ENCODE data around the gene NAT8. TPM values are rescaled to one million over a fixed set of nuclear protein-coding genes. Genes with fewer than 3 reads are reported as not detected.
"Not testable (repeated sequence)": the region's sequence is repeated elsewhere in the genome, so short reads cannot be mapped to it uniquely, and the experiment has no call there.

Gene NAT8
- polyA plus RNA-seq, 4 donors = 0.10 to 1.2 TPM; not detected in 2

- H3K36me3 ChIP-seq (ENCODE audit: control insufficient read depth in 3 of 3, insufficient read depth in 2 of 3, low read depth in 1 of 3, low read length in 3 of 3); H3K9me3 ChIP-seq (ENCODE audit: control insufficient read depth in 2 of 2, insufficient read depth in 1 of 2, low read depth in 1 of 2, low read length in 1 of 2); H3K27me3 ChIP-seq (ENCODE audit: control insufficient read depth in 3 of 3, insufficient read depth in 3 of 3, low read length in 3 of 3); H3K4me3 ChIP-seq (ENCODE audit: low read depth in 1 of 3, low read length in 3 of 3); FAIRE-seq; DNase-seq; H3K27ac ChIP-seq (ENCODE audit: low read depth in 1 of 3, low read length in 2 of 3); H3K4me1 ChIP-seq (ENCODE audit: control insufficient read depth in 3 of 3, insufficient read depth in 2 of 3, low read depth in 1 of 3, low read length in 2 of 3): not testable (repeated sequence)
- 45 to 59% (median 52%) methylated on average over 4 to 5 of the region's 5 CpGs for WGBS, 3 donors
These were observed 16.0 kb downstream of the NAT8 start for GRCh38 chr2:73626237-73626636.

GRCh38 chr2:73624625-73625024, 17.6 kb downstream of the NAT8 start:
- not testable (repeated sequence) for H3K4me3 ChIP-seq (ENCODE audit: low read depth in 1 of 3, low read length in 3 of 3); H3K4me1 ChIP-seq (ENCODE audit: control insufficient read depth in 3 of 3, insufficient read depth in 2 of 3, low read depth in 1 of 3, low read length in 2 of 3); DNase-seq; H3K9me3 ChIP-seq (ENCODE audit: control insufficient read depth in 2 of 2, insufficient read depth in 1 of 2, low read depth in 1 of 2, low read length in 1 of 2); H3K27ac ChIP-seq (ENCODE audit: low read depth in 1 of 3, low read length in 2 of 3); H3K27me3 ChIP-seq (ENCODE audit: control insufficient read depth in 3 of 3, insufficient read depth in 3 of 3, low read length in 3 of 3); FAIRE-seq; H3K36me3 ChIP-seq (ENCODE audit: control insufficient read depth in 3 of 3, insufficient read depth in 2 of 3, low read depth in 1 of 3, low read length in 3 of 3)
- WGBS, 3 donors = 72 to 84% (median 76%) methylated on average over 5 to 8 of the region's 9 CpGs

GRCh38 chr2:73624036-73624435, 18.2 kb downstream of the NAT8 start:
- H3K27ac ChIP-seq (ENCODE audit: low read depth in 1 of 3, low read length in 2 of 3); FAIRE-seq; DNase-seq; H3K27me3 ChIP-seq (ENCODE audit: control insufficient read depth in 3 of 3, insufficient read depth in 3 of 3, low read length in 3 of 3); H3K4me3 ChIP-seq (ENCODE audit: low read depth in 1 of 3, low read length in 3 of 3); H3K9me3 ChIP-seq (ENCODE audit: control insufficient read depth in 2 of 2, insufficient read depth in 1 of 2, low read depth in 1 of 2, low read length in 1 of 2); H3K4me1 ChIP-seq (ENCODE audit: control insufficient read depth in 3 of 3, insufficient read depth in 2 of 3, low read depth in 1 of 3, low read length in 2 of 3); H3K36me3 ChIP-seq (ENCODE audit: control insufficient read depth in 3 of 3, insufficient read depth in 2 of 3, low read depth in 1 of 3, low read length in 3 of 3): not testable (repeated sequence)

- H3K27ac ChIP-seq (ENCODE audit: low read depth in 1 of 3, low read length in 2 of 3); FAIRE-seq; H3K9me3 ChIP-seq (ENCODE audit: control insufficient read depth in 2 of 2, insufficient read depth in 1 of 2, low read depth in 1 of 2, low read length in 1 of 2); H3K36me3 ChIP-seq (ENCODE audit: control insufficient read depth in 3 of 3, insufficient read depth in 2 of 3, low read depth in 1 of 3, low read length in 3 of 3); H3K4me1 ChIP-seq (ENCODE audit: control insufficient read depth in 3 of 3, insufficient read depth in 2 of 3, low read depth in 1 of 3, low read length in 2 of 3); H3K4me3 ChIP-seq (ENCODE audit: low read depth in 1 of 3, low read length in 3 of 3); H3K27me3 ChIP-seq (ENCODE audit: control insufficient read depth in 3 of 3, insufficient read depth in 3 of 3, low read length in 3 of 3); DNase-seq: not testable (repeated sequence)
- WGBS, 3 donors = 70 to 78% (median 76%) methylated on average over 3 of the region's 3 CpGs
These were observed 22.3 kb downstream of the NAT8 start for GRCh38 chr2:73619925-73620324.

- no peak for FAIRE-seq
- no peaks in the 10 kb centered on the region for H3K27me3 ChIP-seq (ENCODE audit: control insufficient read depth in 3 of 3, insufficient read depth in 3 of 3, low read length in 3 of 3)
These were observed 27.2 kb downstream of the NAT8 start for GRCh38 chr2:73614997-73615396.

GRCh38 chr2:73614105-73614504, 28.1 kb downstream of the NAT8 start:
- no peak for DNase-seq
- Histone ChIP-seq H3K4me1 (ENCODE audit: control insufficient read depth in 3 of 3, insufficient read depth in 2 of 3, low read depth in 1 of 3, low read length in 2 of 3) (no peaks in the 10 kb centered on the region), H3K27ac (ENCODE audit: low read depth in 1 of 3, low read length in 2 of 3) (no peak overlapping the region), H3K36me3 (ENCODE audit: control insufficient read depth in 3 of 3, insufficient read depth in 2 of 3, low read depth in 1 of 3, low read length in 3 of 3) (peaks cover 0 to 14% (median 0%) of the 10 kb centered on the region in 3 donors), H3K4me3 (ENCODE audit: low read depth in 1 of 3, low read length in 3 of 3) (no peak overlapping the region), H3K9me3 (ENCODE audit: control insufficient read depth in 2 of 2, insufficient read depth in 1 of 2, low read depth in 1 of 2, low read length in 1 of 2) (no peaks in the 10 kb centered on the region), H3K27me3 (ENCODE audit: control insufficient read depth in 3 of 3, insufficient read depth in 3 of 3, low read length in 3 of 3) (no peaks in the 10 kb centered on the region)
- FAIRE-seq = no peak
- 86 to 95% (median 88%) methylated on average over 3 of the region's 3 CpGs for WGBS, 3 donors

More at GRCh38 chr2:73614997-73615396, 27.2 kb downstream of the NAT8 start:
- Histone ChIP-seq H3K27ac (ENCODE audit: low read depth in 1 of 3, low read length in 2 of 3) (no peak overlapping the region), H3K9me3 (ENCODE audit: control insufficient read depth in 2 of 2, insufficient read depth in 1 of 2, low read depth in 1 of 2, low read length in 1 of 2) (no peaks in the 10 kb centered on the region), H3K4me3 (ENCODE audit: low read depth in 1 of 3, low read length in 3 of 3) (no peak overlapping the region), H3K4me1 (ENCODE audit: control insufficient read depth in 3 of 3, insufficient read depth in 2 of 3, low read depth in 1 of 3, low read length in 2 of 3) (no peaks in the 10 kb centered on the region), H3K36me3 (ENCODE audit: control insufficient read depth in 3 of 3, insufficient read depth in 2 of 3, low read depth in 1 of 3, low read length in 3 of 3) (peaks cover 0 to 11% (median 0%) of the 10 kb centered on the region in 3 donors)
- DNase-seq = peak in 1 of 2 donors; percentile 3

GRCh38 chr2:73611867-73612266, 30.4 kb downstream of the NAT8 start:
- 95 to 97% (median 96%) methylated on average over 1 of the region's 1 CpG for WGBS, 3 donors
- H3K27ac ChIP-seq (ENCODE audit: low read depth in 1 of 3, low read length in 2 of 3) = no peak overlapping the region
- no peak overlapping the region for H3K4me3 ChIP-seq (ENCODE audit: low read depth in 1 of 3, low read length in 3 of 3)
- H3K9me3 ChIP-seq (ENCODE audit: control insufficient read depth in 2 of 2, insufficient read depth in 1 of 2, low read depth in 1 of 2, low read length in 1 of 2) = no peaks in the 10 kb centered on the region
- no peaks in the 10 kb centered on the region for H3K4me1 ChIP-seq (ENCODE audit: control insufficient read depth in 3 of 3, insufficient read depth in 2 of 3, low read depth in 1 of 3, low read length in 2 of 3)
- H3K27me3 ChIP-seq (ENCODE audit: control insufficient read depth in 3 of 3, insufficient read depth in 3 of 3, low read length in 3 of 3) = no peaks in the 10 kb centered on the region
- no peak for FAIRE-seq
- H3K36me3 ChIP-seq (ENCODE audit: control insufficient read depth in 3 of 3, insufficient read depth in 2 of 3, low read depth in 1 of 3, low read length in 3 of 3) = peaks cover 0 to 17% (median 0%) of the 10 kb centered on the region in 3 donors
- DNase-seq = no peak

- Histone ChIP-seq H3K27me3 (ENCODE audit: control insufficient read depth in 3 of 3, insufficient read depth in 3 of 3, low read length in 3 of 3) (no peaks in the 10 kb centered on the region), H3K36me3 (ENCODE audit: control insufficient read depth in 3 of 3, insufficient read depth in 2 of 3, low read depth in 1 of 3, low read length in 3 of 3) (peaks cover 0 to 17% (median 0%) of the 10 kb centered on the region in 3 donors), H3K4me1 (ENCODE audit: control insufficient read depth in 3 of 3, insufficient read depth in 2 of 3, low read depth in 1 of 3, low read length in 2 of 3) (no peaks in the 10 kb centered on the region), H3K4me3 (ENCODE audit: low read depth in 1 of 3, low read length in 3 of 3) (no peak overlapping the region), H3K9me3 (ENCODE audit: control insufficient read depth in 2 of 2, insufficient read depth in 1 of 2, low read depth in 1 of 2, low read length in 1 of 2) (no peaks in the 10 kb centered on the region), H3K27ac (ENCODE audit: low read depth in 1 of 3, low read length in 2 of 3) (no peak overlapping the region)
- DNase-seq (no peak), FAIRE-seq (no peak)
- WGBS, 3 donors = 61 to 86% (median 66%) methylated on average over 4 of the region's 4 CpGs
These were observed 31.0 kb downstream of the NAT8 start for GRCh38 chr2:73611193-73611592.

GRCh38 chr2:73610111-73610510, 32.1 kb downstream of the NAT8 start:
- Histone ChIP-seq H3K9me3 (ENCODE audit: control insufficient read depth in 2 of 2, insufficient read depth in 1 of 2, low read depth in 1 of 2, low read length in 1 of 2) (no peaks in the 10 kb centered on the region), H3K27me3 (ENCODE audit: control insufficient read depth in 3 of 3, insufficient read depth in 3 of 3, low read length in 3 of 3) (no peaks in the 10 kb centered on the region), H3K4me3 (ENCODE audit: low read depth in 1 of 3, low read length in 3 of 3) (no peak overlapping the region), H3K36me3 (ENCODE audit: control insufficient read depth in 3 of 3, insufficient read depth in 2 of 3, low read depth in 1 of 3, low read length in 3 of 3) (peaks cover 0 to 17% (median 0%) of the 10 kb centered on the region in 3 donors), H3K27ac (ENCODE audit: low read depth in 1 of 3, low read length in 2 of 3) (no peak overlapping the region), H3K4me1 (ENCODE audit: control insufficient read depth in 3 of 3, insufficient read depth in 2 of 3, low read depth in 1 of 3, low read length in 2 of 3) (no peaks in the 10 kb centered on the region)
- DNase-seq (no peak), FAIRE-seq (no peak)
- WGBS, 3 donors = 79 to 95% (median 86%) methylated on average over 3 of the region's 3 CpGs
